Right renal pelvis (tissue), 4 donors: ENCODE data around the gene BZW1. TPM values are rescaled to one million over a fixed set of nuclear protein-coding genes. Genes with fewer than 3 reads are reported as not detected.

Source experiments
- DNase-seq, 4 donors: peaks; one replicate each; pipeline ENCODE4 v3.0.0-alpha.2; 2013; ENCODE audit warnings: low read depth in 4 of 4, low spot score in 3 of 4, missing footprints in 1 of 4
- polyA plus RNA-seq, 4 donors: library from polyadenylated mRNA; unstranded; fragments of 120-200 nt; gene quantifications; one replicate each; pipeline ENCODE4 v1.2.1, GENCODE V29; 2013; ENCODE audit not compliant: insufficient read length in 4 of 4

Gene BZW1
- 100 to 1,000 TPM; 233 to 268 (median 260) TPM for polyA plus RNA-seq

DNA sequence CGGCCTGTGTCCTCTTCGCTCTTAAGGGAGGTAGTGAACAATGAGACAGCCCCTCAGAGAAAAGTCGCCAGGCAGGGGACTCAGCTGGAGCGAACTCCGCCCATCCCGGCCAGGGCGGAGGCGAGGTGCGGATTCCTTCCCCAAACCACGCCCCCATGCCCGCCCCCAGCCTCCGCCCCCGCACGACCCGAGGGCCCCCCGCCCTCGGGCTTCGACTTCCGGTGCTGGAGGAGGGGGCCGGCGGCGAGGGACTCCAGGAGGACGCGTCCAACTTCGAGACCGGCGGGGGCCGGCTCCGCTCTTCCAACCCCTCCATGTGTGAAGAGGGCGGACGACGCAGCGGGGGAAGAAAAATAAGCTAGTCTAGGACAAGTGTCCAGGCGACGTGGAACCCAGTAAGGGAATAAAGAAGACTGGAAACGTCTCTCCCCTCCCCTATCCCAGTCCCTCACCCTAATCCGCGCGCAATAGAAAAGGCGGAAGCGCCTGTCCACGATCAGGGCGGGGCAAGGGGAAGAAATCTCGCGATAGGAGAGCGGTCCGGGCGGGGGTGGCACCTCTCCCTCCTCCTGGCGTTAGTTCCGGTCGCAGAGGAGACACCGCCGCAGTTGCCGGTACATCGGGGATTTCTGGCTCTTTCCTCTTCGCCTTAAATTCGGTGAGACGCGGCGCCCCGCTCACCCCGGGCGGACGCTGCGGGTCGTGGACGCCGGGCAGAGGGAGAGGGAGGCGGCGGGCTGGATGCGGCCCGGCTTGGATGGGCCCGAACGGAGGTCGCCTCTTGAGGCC is at the start of gene BZW1:
BZW1 (plus strand) TSS at position 578 of the 789 bp plus-strand sequence. CDS start 1,308 bp downstream, outside the sequence.
- peak; percentile 94 to 97 (median 95) for DNase-seq

DNA sequence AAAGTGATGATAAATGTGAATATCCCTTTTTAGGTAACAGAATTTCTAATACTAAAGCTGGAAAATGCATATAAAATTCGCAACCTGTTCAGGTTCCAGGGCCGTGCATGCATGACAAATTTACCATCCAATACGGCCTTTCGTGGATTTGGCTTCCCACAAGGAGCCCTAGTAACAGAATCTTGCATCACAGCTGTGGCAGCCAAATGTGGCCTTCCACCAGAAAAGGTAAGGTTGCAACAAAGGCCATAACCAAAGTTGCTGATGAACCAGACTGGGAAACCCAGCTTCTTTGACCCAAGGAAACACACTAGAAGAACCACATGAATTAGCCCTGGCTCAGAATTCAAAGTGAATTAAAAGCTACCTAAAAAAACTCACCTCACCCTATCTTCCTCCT is 49.6 kb upstream of the BZW1 start:
- no peak for DNase-seq

DNA sequence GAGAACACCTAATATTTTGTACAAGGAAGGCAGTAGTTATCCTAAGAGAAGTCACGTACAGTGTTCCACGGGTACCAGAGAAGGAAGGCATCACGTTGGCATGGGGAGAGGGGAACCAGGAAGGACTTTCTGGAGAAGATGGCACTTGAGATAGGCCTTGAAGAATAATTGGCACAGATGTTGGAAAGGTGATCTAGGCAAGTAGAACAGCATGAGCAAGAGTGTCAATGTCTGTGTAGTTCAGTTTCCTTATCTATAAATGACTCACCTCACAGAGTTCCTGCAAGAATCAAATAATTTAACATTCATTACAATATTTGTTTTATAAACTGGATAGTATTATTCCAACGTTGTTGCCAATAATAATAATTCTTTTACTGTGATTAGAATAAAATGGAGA is 48.3 kb upstream of the BZW1 start:
- DNase-seq, result no peak

DNA sequence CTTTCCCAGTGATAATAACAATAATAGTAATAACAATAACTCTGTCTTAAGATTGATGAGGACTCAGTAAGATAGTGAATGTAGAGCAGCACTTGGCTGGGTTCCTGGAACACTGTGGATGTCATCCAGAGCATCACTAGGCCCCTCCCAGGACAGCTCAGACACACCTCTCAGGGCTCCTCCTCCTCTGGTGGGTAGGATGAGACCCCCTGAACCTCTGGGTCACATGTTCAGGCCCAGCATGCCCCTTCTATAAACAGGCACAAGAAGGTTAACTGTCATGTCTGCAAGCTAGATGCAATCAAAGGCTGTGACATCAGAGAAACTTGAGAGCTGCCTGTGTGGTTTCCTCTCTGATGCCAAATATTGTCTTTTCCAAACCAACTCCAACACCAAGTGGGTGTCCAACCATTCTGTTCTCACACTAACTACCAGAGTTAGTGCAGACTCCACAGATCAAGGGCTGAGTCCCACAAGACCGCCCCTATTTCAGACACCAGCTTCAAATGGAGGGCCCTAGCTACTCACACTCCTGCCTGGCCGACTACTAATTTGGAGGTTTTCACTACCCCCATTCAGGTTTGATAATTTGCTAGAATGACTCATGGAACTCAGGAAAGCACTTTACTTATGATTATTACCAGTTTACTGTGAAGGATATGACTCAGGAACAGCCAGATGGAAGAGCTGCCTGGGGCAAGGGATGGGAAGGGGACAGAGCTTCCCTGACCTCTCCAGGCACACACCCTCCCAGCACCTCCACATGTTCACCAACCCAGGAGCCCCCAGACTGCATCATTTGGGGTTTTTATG is 46.4 kb upstream of the BZW1 start:
- DNase-seq, result no peak

DNA sequence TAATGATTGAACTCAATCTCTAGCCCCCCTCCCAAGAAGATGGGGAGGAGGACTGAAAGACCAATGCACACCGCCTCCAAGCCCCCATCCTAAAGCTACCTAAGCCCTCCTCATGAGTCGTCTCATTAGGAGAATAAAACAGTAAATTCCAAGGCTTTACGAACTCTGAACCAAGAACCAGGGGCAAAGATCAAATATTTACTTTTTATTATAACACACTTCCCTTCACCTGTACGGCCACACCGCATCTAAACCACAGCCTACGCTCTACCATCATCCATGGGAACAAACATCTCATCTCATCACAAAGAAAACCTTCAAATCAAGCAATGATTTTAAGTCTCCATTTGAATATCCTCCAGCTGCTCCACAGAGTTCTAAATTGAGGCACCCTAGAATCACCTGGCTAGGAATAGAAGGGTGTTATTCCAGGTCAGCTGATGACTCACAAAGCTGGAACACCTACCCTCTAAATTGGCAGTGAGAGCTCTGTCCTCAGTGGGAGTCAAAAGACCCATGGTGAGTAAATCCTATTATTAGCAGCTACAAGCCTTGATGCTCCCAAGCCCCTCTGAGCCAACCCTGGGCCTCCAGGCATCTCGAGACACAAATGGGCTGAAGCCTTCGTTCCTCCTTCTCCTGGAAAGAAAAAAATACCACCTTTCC is 45.6 kb upstream of the BZW1 start:
- DNase-seq, result no peak

DNA sequence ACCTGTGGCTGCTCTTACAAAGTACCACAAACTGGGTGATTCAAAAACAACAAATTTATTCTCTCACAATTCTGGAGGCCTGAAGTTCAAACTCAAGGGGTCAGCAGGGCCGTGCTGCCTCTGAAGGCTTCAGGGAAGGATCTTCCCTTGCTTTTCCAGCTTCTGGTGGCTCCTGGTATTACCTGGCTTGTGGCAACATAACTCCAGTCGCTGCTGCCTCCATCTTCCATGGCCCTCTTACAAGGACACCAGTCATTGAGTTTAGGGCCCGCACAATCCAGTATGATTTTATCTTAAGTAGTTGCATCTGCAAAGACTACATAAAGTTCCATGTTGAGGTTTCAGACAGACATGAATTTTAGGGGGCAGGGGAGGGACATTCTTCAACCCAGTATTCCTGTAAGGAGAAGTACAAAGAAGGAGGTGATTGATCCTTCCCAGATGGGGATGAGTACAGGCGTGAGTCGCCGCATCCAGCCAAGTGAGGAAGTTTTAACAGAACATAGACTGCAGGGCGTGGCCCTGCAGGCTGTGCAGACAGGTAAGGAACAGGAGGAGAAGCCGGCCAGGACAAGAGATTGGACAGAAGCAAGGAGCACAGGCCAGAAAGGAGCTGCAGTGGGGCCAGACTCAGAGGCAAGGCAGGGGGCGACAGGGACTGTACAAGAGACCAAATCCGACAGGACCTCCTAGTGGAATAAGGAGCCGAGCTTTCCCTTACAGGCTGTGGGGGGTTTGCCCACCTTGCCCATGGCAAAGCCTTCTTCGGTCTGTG is 44.4 kb upstream of the BZW1 start:
- no peak for DNase-seq

DNA sequence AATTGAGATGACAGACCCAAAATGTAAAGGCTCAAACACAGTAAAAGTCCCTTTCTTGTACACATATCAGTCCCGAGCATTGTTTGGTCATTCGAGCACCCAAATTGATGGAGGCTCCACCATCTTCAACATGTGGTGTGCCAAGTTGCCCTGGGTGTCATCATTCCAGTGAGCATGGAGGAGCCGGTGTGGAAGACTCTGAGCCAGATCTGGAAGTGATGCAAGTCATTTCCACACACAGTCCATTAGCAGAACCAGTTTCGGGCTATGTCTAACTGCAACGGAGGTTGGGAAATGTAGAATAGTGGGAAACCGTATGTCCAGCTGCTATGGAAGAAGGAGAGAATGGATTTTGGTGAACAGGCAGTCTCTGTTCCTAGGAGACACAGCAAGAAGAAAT is 40.9 kb upstream of the BZW1 start:
- DNase-seq, result no peak

DNA sequence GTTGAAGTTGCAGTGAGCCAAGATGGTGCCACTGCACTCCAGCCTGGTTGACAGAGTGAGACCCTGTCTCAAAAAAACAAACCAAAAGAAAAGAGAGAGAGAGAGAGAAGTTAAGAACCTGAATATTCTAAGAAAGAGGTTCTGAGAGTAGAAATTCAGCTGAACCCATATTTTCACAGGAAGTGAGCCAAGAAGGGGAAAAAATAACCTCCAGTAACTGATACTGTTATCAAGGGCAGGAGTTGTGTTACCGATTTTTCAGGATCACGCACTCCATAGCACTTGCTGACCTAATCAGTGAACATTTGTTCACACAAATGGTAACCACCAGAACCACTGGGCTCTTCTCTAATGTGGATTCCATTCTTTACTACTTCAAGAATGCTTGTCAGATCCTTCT is 39.1 kb upstream of the BZW1 start:
- DNase-seq, result no peak

DNA sequence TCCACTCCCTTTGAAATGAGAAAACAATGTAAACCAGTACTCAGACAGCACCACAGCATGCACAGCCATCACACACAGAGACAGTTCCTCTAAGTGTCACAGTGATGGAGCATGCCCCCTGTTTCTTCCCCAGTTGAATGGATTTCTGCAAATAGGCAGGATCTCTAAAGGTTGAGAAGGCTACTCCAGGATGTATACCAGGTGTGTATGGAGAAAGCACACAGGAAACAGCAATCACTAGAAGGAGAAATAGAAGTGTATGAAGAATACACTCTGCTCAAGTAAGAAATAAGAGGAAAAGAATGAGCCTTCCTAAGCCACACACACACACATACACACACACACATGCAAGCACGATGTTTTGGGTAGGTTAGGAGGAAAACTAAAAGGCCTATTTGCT is 38.6 kb upstream of the BZW1 start:
- no peak for DNase-seq

DNA sequence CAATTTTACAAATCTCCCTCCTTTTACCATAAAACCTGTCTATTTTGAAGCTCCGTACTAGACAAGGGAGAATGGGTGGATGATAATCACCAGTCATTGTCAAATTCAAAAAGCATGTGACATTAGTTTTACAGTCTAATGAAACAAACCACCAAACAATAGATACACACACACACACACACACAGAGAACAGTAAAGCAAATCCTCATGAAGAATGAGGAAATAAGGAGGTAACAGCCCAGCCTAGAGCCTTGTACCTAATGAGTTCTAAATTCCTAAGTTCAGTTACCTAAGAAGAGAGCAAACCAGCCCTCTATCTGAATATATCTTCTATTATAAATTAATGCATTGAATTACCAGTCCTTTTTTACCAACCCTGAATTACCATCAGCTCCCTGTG is 36.8 kb upstream of the BZW1 start:
- no peak for DNase-seq

DNA sequence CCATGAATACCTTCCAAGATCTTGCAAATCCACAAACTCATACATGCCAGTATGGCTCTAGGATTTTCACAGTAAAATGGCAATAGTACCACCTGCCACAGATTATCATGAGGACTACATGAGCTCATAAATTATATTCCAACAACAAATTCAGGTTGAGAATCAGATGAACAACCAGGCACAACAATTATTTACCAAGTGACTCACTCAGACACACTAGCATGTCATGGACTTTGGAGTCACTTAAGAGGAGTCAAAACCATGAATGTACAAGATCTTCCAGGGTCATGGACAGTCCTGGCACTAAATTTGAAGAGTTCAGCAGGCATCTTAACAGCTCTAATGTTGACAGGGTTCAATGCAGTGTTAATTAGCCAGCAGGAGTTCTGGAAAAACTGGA is 34.4 kb upstream of the BZW1 start:
- no peak for DNase-seq

DNA sequence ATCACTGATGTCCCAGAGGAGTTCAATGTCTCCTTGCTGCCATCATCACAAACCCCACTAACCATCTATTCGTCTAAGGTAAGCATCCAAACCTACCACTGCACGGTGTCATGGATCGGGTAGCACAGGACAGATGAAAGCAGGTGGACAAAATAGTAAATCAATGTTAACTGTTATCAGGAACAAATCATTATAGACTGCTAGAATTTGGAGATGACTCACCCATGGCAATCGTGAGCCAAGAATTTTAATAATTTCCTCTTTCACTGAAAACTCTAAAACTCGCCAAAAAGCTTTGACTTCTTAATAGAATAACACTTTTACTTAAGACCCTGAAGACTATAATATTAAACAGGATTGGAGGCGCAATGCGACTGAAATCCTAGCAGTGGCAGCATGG is 33.7 kb upstream of the BZW1 start:
- DNase-seq, result no peak

DNA sequence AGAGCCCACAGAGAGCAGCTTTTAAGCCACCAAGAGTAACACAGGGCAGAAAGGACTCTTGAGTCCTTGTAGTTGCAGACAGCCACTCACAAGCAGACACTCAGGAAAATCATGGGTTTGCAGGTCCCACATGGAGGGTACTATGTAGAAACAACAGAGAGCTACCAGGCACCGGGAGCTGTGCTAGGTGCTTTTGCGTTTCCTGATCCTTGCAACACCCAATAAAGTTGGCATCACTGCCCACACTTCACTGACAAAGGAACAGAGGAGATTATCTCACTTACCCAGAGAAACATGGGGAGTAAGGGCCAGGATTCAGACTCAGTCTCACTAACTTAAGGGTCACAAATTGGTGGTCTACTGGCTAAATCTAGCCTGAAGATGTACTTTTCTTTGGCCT is 32.5 kb upstream of the BZW1 start:
- no peak for DNase-seq

DNA sequence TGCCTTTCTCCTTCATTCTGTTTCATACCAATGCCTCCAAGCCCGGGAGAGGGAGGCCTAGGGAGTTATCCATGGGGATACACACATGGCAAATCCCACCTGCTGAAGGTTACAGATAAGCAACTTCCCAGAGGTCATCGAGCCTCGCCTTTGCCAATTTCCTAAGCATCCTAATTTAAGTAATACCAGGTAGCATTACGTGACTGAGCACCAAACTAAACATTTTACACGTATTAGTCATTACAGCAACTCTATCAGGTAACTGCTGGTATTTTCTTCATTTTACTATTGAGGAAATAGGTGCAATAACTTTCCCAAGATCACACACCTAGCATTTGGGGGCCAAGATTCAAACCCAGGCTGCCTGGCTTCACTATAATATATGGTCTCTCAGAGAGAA is 30.1 kb upstream of the BZW1 start:
- DNase-seq, result no peak

DNA sequence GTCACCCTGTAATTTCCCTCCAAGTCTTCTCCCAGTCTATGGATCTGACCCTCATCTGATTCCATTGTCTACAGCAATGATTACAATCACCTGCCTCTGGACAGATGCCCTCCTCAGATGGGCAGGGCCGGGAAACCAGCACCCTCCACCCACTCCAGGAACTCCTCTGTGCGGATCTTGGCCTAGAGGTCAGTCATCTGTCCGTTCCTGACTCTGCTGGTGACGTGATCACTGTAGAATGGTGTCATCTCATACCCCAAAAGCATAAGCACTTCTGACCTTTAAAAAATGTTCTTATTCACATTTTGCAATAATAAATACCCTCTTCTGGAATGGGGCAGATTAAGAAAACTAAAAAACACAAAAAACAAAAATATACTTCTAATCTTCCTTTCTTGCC is 29.5 kb upstream of the BZW1 start:
- no peak for DNase-seq

DNA sequence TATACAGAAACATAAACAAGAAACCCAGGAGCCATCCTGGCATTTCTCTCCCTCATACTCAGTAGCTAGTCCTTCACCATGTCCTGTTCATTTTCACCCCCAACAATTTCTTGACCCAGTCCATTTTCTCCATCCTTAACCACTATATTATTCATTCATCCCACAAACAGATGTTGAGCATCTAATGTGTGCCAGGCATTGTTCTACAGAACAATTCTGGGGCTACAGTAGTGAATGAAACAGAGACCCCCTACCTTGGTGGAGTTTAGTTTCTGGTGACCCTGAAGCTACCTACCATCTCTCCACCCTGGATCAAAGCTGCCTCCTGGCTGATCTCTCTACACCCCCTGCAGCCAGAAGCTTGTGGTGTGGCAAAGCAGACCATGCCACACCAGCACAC is 27.5 kb upstream of the BZW1 start:
- no peak for DNase-seq

DNA sequence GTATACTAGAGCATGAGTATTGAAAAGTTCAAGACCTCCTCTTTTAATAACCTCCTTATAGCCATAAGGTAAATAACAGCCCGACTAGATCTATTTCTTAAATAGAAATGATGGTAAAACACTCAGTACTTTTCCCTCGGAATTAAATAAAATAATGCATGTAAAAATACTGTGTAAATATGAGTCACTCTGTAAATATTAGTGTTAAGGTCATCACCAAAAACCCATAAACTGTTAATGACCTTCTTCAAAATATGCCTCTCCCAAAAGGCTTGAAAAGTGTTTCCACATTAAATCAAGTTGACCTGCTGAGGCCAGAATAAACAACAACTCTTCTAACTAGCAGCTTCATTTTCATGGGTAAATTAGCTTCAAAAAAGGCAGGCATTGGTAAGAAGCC is 25.3 kb upstream of the BZW1 start:
- DNase-seq, result no peak

DNA sequence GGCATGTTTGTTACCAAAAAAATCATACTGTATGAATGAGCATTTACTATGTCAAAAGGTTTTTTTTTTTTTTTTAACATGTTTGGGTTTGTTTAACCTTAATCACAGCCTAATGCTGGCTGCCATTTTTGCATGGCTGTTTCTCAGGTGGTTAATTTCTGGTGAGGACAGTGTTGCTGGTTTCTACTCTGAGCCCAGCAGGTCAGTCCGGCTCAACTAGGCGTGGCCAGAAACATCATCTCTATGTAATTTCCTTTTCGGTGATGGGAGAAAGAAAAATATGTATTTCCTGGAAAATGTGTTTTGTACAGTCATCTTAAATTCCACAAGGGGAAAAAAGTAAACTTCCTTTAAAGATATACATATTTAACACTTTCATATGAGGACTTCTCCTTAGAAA is 24.9 kb upstream of the BZW1 start:
- no peak for DNase-seq

DNA sequence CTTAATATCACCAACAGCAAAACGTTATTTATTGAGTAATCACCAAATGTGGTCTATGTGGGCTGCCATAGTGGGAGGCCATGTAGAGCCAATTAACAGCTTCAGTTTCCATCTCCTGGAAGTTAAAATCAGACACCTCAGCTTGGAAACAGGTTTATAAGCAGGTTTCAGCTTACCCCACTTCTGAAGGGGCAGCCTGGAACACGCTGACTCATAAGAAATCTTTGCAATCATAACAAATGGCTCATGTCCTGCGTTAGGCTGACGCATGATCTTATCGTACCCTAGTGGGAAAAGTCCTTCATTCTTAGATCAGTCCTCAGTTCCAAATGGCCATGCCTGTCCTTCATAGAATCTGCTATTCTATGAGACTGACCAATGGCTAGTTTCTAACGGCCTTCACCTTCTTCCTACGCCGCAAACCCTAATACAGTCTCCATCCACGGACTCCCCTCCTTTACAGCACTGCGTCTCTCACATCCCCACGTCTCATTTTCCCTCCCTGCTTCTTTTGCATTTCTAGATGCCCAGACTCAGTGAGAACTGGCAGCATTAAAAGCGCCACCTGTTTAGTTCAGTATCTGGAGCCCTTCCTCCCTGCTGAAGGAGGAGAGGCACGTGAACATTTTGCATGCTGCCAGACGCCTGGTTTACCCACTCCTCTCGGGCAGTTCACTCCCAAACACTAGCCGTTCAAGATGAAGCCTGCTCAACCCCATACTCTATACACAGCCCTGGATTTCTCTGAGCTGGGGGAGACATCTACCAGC is 24.2 kb upstream of the BZW1 start:
- no peak for DNase-seq

DNA sequence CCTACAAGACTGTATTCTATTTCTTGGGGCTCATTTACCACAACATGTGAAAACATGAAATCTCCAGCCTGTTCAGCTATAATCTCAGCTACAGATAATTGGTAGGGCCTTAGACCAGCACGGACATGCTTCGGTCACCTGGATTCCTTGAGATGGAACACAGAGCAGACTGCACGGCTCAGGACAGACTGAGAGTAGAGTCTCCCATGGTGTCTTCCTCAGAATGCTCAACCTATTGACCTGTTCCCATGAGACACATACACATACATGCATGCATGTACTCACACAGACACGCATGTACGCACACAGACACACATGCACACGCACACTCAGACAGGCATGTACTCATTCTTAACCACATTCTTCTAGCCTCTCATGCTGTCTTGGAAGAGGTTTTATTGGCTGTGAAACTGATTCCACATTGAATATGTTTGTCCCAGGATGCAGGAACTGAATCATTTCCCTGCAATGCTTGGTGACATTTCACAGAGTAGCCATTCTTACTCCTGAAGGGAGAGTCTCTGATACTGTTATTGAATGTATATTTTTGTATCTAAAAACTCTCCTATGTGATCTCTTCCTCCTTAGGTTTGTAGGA is 23.5 kb upstream of the BZW1 start:
- no peak for DNase-seq
